ENCODE results near the gene TAF1C. TPM values are rescaled to one million over a fixed set of nuclear protein-coding genes. Genes with fewer than 3 reads are reported as not detected.

The TAF1C gene
- total RNA-seq, 3 donors from 2014 or later (not counting 1 experiment from before 2014, with no cell fraction given) = 89.0 to 97.7 (median 91.9) TPM

DNA sequence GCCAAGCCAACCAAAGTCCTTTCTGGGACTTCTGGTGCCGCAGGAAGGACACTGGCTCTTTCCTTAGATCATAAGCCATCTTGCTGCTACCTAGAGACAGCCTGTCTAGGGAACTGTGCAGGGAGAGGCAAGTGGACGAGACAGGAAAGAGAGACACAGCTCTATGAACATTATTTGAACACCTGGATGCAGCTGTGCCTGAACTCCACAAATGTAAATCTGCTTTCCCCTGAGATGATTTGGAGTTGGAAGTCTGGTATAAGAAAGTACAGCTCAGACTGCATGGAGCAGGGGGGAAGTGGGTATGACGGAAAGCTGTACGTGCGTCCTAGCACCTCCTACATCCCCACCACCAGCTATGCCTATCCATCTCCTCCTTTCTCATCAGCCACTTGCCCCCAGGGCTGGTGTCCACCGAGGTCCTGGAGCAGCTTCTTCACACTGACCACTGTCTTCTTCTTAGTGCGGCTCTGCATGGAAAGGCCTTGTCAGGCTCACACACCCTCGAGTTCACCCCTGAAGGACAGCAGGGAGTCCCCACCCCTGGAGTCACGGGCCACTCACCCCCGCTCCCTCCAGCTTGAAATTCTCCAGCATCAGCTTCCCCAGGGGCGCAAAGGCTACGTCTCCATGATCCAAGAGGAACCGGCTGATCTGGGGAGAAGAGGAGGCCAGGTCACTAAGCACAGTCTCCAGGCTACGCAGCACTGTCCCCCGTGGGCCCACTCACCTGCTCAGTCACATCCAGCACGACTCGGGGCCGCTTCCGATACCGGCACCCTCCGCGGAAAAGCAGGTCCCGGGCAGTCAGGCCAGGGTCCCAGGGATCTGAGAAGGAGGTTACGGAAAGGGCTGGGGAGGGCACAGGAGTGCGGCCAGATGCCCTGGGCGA is 3.9 kb downstream of the TAF1C start:
- H3K36me3 ChIP-seq (ENCODE audit: control insufficient read depth, insufficient read depth, low read length) = peaks cover 36% of the 10 kb centered on the region
- no peak overlapping the region for H3K4me3 Mint-ChIP-seq
- no peak overlapping the region for H3K27ac Mint-ChIP-seq
- H3K4me3 ChIP-seq (ENCODE audit: low read length) = no peak overlapping the region
- H3K36me3 Mint-ChIP-seq = no peaks in the 10 kb centered on the region
- no peaks in the 10 kb centered on the region for H3K9me3 ChIP-seq (ENCODE audit: control insufficient read depth, insufficient read depth, low read length)
- peaks cover 24 to 27% of the 10 kb centered on the region in 2 donors for H3K4me1 Mint-ChIP-seq
- no peak for DNase-seq
- no peak for ATAC-seq
- no peak overlapping the region for H3K27ac ChIP-seq (ENCODE audit: low read length)
- intact Hi-C loops (cut with micrococcal nuclease) = loop anchor here (10.0 kb wide), 1 partner anchor 258 kb away; no protein-coding TSS in a partner anchor
- H3K4me1 ChIP-seq (ENCODE audit: control insufficient read depth, insufficient read depth, low read length) = peaks cover 12% of the 10 kb centered on the region
- 98% methylated on average over 25 of the region's 26 CpGs for WGBS (ENCODE audit: insufficient coverage)
- H3K27me3 Mint-ChIP-seq (ENCODE audit: low read depth in 2 of 2) = no peaks in the 10 kb centered on the region
- H3K27me3 ChIP-seq (ENCODE audit: control insufficient read depth, insufficient read depth, low read length) = no peaks in the 10 kb centered on the region
- H3K9me3 Mint-ChIP-seq = no peaks in the 10 kb centered on the region
- TF ChIP-seq, protein P1, sequence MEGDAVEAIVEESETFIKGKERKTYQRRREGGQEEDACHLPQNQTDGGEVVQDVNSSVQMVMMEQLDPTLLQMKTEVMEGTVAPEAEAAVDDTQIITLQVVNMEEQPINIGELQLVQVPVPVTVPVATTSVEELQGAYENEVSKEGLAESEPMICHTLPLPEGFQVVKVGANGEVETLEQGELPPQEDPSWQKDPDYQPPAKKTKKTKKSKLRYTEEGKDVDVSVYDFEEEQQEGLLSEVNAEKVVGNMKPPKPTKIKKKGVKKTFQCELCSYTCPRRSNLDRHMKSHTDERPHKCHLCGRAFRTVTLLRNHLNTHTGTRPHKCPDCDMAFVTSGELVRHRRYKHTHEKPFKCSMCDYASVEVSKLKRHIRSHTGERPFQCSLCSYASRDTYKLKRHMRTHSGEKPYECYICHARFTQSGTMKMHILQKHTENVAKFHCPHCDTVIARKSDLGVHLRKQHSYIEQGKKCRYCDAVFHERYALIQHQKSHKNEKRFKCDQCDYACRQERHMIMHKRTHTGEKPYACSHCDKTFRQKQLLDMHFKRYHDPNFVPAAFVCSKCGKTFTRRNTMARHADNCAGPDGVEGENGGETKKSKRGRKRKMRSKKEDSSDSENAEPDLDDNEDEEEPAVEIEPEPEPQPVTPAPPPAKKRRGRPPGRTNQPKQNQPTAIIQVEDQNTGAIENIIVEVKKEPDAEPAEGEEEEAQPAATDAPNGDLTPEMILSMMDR (IDR thresholded peaks at IDR 0.05) = no peak

DNA sequence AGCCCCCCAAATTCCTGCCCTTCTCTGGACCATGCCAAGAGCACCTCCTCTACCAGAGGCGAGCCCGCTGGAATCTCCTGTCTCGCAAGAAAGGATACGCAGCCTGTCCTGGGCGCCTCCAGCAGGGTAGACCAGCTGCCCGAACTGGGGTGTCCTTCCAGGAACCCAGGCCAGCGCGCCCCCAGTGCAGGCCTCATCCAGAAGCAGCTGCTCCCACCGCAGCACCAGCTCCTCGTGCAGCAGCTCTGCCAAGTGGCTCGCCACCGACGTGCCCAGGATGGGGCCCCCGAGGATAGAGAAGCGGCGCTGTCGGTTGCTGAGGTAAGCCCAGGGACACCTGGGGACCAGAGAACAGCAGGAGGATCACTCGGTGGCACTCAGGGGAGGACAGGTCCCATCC is 4.8 kb downstream of the TAF1C start:
- no peak overlapping the region for H3K27ac Mint-ChIP-seq
- H3K36me3 Mint-ChIP-seq = no peaks in the 10 kb centered on the region
- intact Hi-C loops (cut with micrococcal nuclease) = loop anchor here (10.0 kb wide), 1 partner anchor 257 kb away; no protein-coding TSS in a partner anchor

DNA sequence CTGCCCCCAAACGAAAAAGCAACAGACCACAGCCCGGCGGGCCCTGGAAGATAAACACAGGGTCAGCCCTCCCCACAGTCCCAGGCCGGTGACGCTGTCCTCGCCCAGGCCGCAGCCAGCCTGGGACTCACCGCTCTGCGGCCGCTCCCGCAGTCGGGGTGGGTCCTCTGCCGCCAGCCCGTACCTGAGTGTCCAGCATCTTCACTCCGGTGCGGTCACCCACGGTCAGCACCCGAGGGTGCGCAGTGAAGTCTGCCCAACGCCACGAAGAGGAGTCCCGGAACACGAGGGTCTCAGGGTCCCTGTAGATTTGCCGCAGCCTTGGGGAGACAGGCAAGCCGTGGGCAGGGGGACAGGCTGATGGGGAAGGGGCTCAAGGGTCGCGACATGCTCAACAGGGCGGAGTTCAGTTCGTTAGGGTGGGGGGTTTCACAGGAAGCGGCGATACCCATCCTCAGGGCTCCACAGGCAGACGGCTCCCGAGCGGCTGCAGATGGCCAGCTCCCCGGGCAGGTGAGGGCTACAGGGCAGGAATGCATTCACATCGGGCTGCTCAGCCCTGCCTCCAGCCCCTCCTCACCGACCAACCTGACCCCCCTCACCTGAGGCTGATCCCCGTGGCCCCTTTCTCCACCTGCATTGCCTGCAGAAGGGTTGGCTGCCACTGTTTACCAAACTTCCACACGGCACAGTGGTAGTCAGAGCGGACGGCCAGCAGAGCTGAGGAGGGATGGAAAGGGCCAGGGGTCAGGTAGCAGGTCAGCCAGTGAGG is 5.5 kb downstream of the TAF1C start:
- Histone ChIP-seq H3K27me3 (ENCODE audit: control insufficient read depth, insufficient read depth, low read length) (no peaks in the 10 kb centered on the region), H3K9me3 (ENCODE audit: control insufficient read depth, insufficient read depth, low read length) (no peaks in the 10 kb centered on the region), H3K27ac (ENCODE audit: low read length) (no peak overlapping the region), H3K4me1 (ENCODE audit: control insufficient read depth, insufficient read depth, low read length) (peaks cover 6% of the 10 kb centered on the region), H3K36me3 (ENCODE audit: control insufficient read depth, insufficient read depth, low read length) (peaks cover 36% of the 10 kb centered on the region), H3K4me3 (ENCODE audit: low read length) (no peak overlapping the region)
- Mint-ChIP-seq H3K36me3 (no peaks in the 10 kb centered on the region), H3K27me3 (ENCODE audit: low read depth in 2 of 2) (no peaks in the 10 kb centered on the region), H3K27ac (no peak overlapping the region), H3K4me1 (peaks cover 19 to 23% of the 10 kb centered on the region in 2 donors), H3K4me3 (no peak overlapping the region), H3K9me3 (no peaks in the 10 kb centered on the region)
- no peak for ATAC-seq
- whole genome bisulfite sequencing (ENCODE audit: insufficient coverage) = 94% methylated on average over 41 of the region's 41 CpGs
- no peak for DNase-seq
- TF ChIP-seq, protein P1 (IDR thresholded peaks at IDR 0.05) = no peak
- intact Hi-C loops (cut with micrococcal nuclease) = loop anchor here (10.0 kb wide), 1 partner anchor 257 kb away; no protein-coding TSS in a partner anchor

More for the DNA sequence above, 4.8 kb downstream of the TAF1C start:
- no peak overlapping the region for H3K4me3 Mint-ChIP-seq
- Histone ChIP-seq H3K27me3 (ENCODE audit: control insufficient read depth, insufficient read depth, low read length) (no peaks in the 10 kb centered on the region), H3K4me3 (ENCODE audit: low read length) (no peak overlapping the region), H3K27ac (ENCODE audit: low read length) (no peak overlapping the region), H3K36me3 (ENCODE audit: control insufficient read depth, insufficient read depth, low read length) (peaks cover 36% of the 10 kb centered on the region), H3K9me3 (ENCODE audit: control insufficient read depth, insufficient read depth, low read length) (no peaks in the 10 kb centered on the region), H3K4me1 (ENCODE audit: control insufficient read depth, insufficient read depth, low read length) (peaks cover 10% of the 10 kb centered on the region)
- 98% methylated on average over 18 of the region's 18 CpGs for WGBS (ENCODE audit: insufficient coverage)
- H3K27me3 Mint-ChIP-seq (ENCODE audit: low read depth in 2 of 2) = no peaks in the 10 kb centered on the region
- H3K9me3 Mint-ChIP-seq = no peaks in the 10 kb centered on the region
- DNase-seq = no peak
- TF ChIP-seq, protein P1 (IDR thresholded peaks at IDR 0.05) = no peak
- ATAC-seq = no peak
- peaks cover 24 to 27% of the 10 kb centered on the region in 2 donors for H3K4me1 Mint-ChIP-seq

Data from natural killer cell (primary cell).